ENCODE measurements around the gene SPAG8.

GRCh38 chr9:35861161-35861897 is 49.3 kb upstream of the SPAG8 start:
- TF ChIP-seq POLR2A (IDR thresholded peaks at IDR 0.05) (no peak), CTCF (IDR thresholded peaks at IDR 0.05) (no peak)

Data from Peyer's patch (tissue), 4 donors.